Measurements from ENCODE around the gene RAD51B.

- TF ChIP-seq CTCF (conservative IDR thresholded peaks at IDR 0.05) (no peak), ZFX (IDR thresholded peaks at IDR 0.05) (no peak)
Measured at GRCh38 chr14:68521961-68522509, 702.5 kb downstream of the RAD51B start.

Data from C4-2B (cell line).